GM23338 (cell line): Measurements from ENCODE around the gene RPA3. TPM values are rescaled to one million over a fixed set of nuclear protein-coding genes. Genes with fewer than 3 reads are reported as not detected.

ENCODE experiments used
- ATAC-seq: fragments of 200-7000 bp; cut with Tn5 transposase; 3 replicates; pipeline ENCODE4 v1.9.1; 2020
- DNase-seq: peaks from one replicate; pipeline ENCODE4 v3.0.0-alpha.2; 2015; ENCODE audit warnings: low spot score
- H2AFZ ChIP-seq: fragments of 200-600 bp; sonication (generic); 2 replicates; pipeline ENCODE4 v1.8.0; 2016; ENCODE audit warnings: antibody characterized with exemption, mild to moderate bottlenecking, moderate library complexity
- H3F3A ChIP-seq: fragments of 200-600 bp; sonication (generic); replicated peaks from 2 replicates; pipeline ENCODE4 v1.8.0; 2017; ENCODE audit warnings: antibody characterized with exemption, mixed run types, low read depth
- H3K27ac ChIP-seq: fragments of 200-600 bp; sonication (generic); 2 replicates; pipeline ENCODE4 v1.6.1; 2016; ENCODE audit warnings: low read depth
- H3K27me3 ChIP-seq: fragments of 200-600 bp; sonication (generic); 2 replicates; pipeline ENCODE4 v1.8.0; 2016; ENCODE audit warnings: mild to moderate bottlenecking, mixed run types, moderate library complexity; ENCODE audit not compliant: insufficient read depth
- H3K36me3 ChIP-seq: fragments of 200-600 bp; sonication (generic); 2 replicates; pipeline ENCODE4 v1.8.0; 2016; ENCODE audit warnings: mild to moderate bottlenecking; ENCODE audit not compliant: insufficient read depth
- H3K4me1 ChIP-seq: fragments of 200-600 bp; sonication (generic); 2 replicates; pipeline ENCODE4 v1.8.0; 2016; ENCODE audit warnings: mild to moderate bottlenecking, moderate library complexity; ENCODE audit not compliant: insufficient read depth
- H3K4me2 ChIP-seq: fragments of 200-600 bp; sonication (generic); 2 replicates; pipeline ENCODE4 v1.7.1; 2017; ENCODE audit warnings: mixed run types
- H3K4me3 ChIP-seq: fragments of 200-600 bp; sonication (generic); 2 replicates; pipeline ENCODE4 v1.6.1; 2016; ENCODE audit warnings: mixed run types
- H3K79me2 ChIP-seq: fragments of 200-600 bp; sonication (generic); replicated peaks from 2 replicates; pipeline ENCODE4 v1.8.0; 2017; ENCODE audit warnings: mild to moderate bottlenecking; ENCODE audit not compliant: insufficient read depth
- H3K9me2 ChIP-seq: fragments of 200-600 bp; sonication (generic); 2 replicates; pipeline ENCODE4 v1.8.0; 2017; ENCODE audit not compliant: insufficient read depth
- H4K20me1 ChIP-seq: fragments of 200-600 bp; sonication (generic); replicated peaks from 2 replicates; pipeline ENCODE4 v1.8.0; 2017; ENCODE audit warnings: mild to moderate bottlenecking; ENCODE audit not compliant: insufficient read depth
- H3K27ac Mint-ChIP-seq: 2 replicates; pipeline ENCODE4 v1.8.0; 2020; ENCODE audit warnings: inconsistent platforms, mild to moderate bottlenecking, moderate library complexity, mixed read lengths
- H3K27me3 Mint-ChIP-seq: 3 replicates; pipeline ENCODE4 v1.8.0; 2022; ENCODE audit warnings: low read depth, mild to moderate bottlenecking, moderate library complexity, mixed read lengths, inconsistent platforms; ENCODE audit not compliant: insufficient read depth, poor library complexity
- H3K36me3 Mint-ChIP-seq: 3 replicates; pipeline ENCODE4 v1.8.0; 2021; ENCODE audit warnings: low read depth, mild to moderate bottlenecking, inconsistent platforms, moderate library complexity, mixed read lengths
- H3K4me1 Mint-ChIP-seq: 3 replicates; pipeline ENCODE4 v1.8.0; 2020; ENCODE audit warnings: mild to moderate bottlenecking, inconsistent platforms, mixed read lengths
- H3K4me3 Mint-ChIP-seq: 3 replicates; pipeline ENCODE4 v1.8.0; 2021; ENCODE audit warnings: moderate library complexity, mild to moderate bottlenecking, inconsistent platforms, mixed read lengths
- H3K9me3 Mint-ChIP-seq: 3 replicates; pipeline ENCODE4 v1.8.0; 2020; ENCODE audit warnings: moderate library complexity, mild to moderate bottlenecking, inconsistent platforms, mixed read lengths
- JUNB ChIP-seq: IDR thresholded peaks from one replicate; pipeline ENCODE4 v1.6.1; 2016; ENCODE audit warnings: antibody characterized with exemption; ENCODE audit not compliant: unreplicated experiment
- POLR2AphosphoS5 ChIP-seq: IDR thresholded peaks from 2 replicates; pipeline ENCODE4 v1.6.1; 2016; ENCODE audit warnings: antibody characterized with exemption, low read depth
- STAT1 ChIP-seq: IDR thresholded peaks from one replicate; pipeline ENCODE4 v1.6.1; 2016; ENCODE audit warnings: antibody characterized with exemption; ENCODE audit not compliant: unreplicated experiment
- ZNF462 ChIP-seq: fragments of 250-450 bp; sonication (Bioruptor Pico); IDR thresholded peaks from 2 replicates; pipeline ENCODE4 v1.5.0; 2020; ENCODE audit warnings: mild to moderate bottlenecking, moderate library complexity
- polyA plus RNA-seq: library from polyadenylated mRNA; unstranded; fragments of >200 nt; fragmentation: Nextera tagmentation; extraction: Ambion mirVana; gene quantifications from 2 replicates; pipeline ENCODE4 v1.2.1, GENCODE V29; 2016
- total RNA-seq: library from RNA; depleted of rRNA; stranded (reverse); fragments of >200 nt; shearing (Covaris generic); gene quantifications from 2 replicates; pipeline ENCODE4 v1.2.3, GENCODE V29; 2014
- TF ChIP-seq, protein P1 (sequence below), 2 experiments: fragments of 200-600 bp in 1 of 2; sonication (generic) in 1 of 2; conservative IDR thresholded peaks; 2 replicates each; pipeline versions ENCODE4 v1.5.1 to v1.6.1; 2016 to 2017; ENCODE audit warnings: antibody characterized with exemption in 2 of 2, low read depth in 2 of 2, mild to moderate bottlenecking in 2 of 2, moderate library complexity in 1 of 2

Gene RPA3
- total and polyA plus RNA-seq, 2 experiments from 2014 or later: 74.9 to 287 TPM

GRCh38 chr7:7701527-7701926 is 16.9 kb downstream of the RPA3 start:
- ATAC-seq: no peak
- H3K9me2 ChIP-seq: no peaks in the 10 kb centered on the region
- no peak overlapping the region for H3K4me2 ChIP-seq
- no peaks in the 10 kb centered on the region for H3K27me3 ChIP-seq
- no peaks in the 10 kb centered on the region for H3K36me3 Mint-ChIP-seq
- H3K4me1 ChIP-seq: peaks cover 12% of the 10 kb centered on the region; the same call in 1 of the 2 replicates
- H3K27me3 Mint-ChIP-seq: peaks cover 2% of the 10 kb centered on the region
- H3K9me3 Mint-ChIP-seq: no peaks in the 10 kb centered on the region
- DNase-seq: no peak
- H3K4me1 Mint-ChIP-seq: peaks cover 23% of the 10 kb centered on the region
- H3K27ac Mint-ChIP-seq: no peak overlapping the region; the same call in 1 of the 2 replicates
- H3K4me3 Mint-ChIP-seq: no peak overlapping the region
- no peak overlapping the region for H2AFZ ChIP-seq
- no peaks in the 10 kb centered on the region for H3K36me3 ChIP-seq
- no peaks in the 10 kb centered on the region for H4K20me1 ChIP-seq
- TF ChIP-seq STAT1: no peak
- no peak for TF ChIP-seq JUNB
- no peak for TF ChIP-seq ZNF462 (CRISPR knock-in tag)
- TF ChIP-seq, protein P1, sequence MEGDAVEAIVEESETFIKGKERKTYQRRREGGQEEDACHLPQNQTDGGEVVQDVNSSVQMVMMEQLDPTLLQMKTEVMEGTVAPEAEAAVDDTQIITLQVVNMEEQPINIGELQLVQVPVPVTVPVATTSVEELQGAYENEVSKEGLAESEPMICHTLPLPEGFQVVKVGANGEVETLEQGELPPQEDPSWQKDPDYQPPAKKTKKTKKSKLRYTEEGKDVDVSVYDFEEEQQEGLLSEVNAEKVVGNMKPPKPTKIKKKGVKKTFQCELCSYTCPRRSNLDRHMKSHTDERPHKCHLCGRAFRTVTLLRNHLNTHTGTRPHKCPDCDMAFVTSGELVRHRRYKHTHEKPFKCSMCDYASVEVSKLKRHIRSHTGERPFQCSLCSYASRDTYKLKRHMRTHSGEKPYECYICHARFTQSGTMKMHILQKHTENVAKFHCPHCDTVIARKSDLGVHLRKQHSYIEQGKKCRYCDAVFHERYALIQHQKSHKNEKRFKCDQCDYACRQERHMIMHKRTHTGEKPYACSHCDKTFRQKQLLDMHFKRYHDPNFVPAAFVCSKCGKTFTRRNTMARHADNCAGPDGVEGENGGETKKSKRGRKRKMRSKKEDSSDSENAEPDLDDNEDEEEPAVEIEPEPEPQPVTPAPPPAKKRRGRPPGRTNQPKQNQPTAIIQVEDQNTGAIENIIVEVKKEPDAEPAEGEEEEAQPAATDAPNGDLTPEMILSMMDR (conservative IDR thresholded peaks at IDR 0.05; ENCODE audit: low read depth in 2 of 2): no peak
- no peaks in the 10 kb centered on the region for H3K79me2 ChIP-seq
- no peaks in the 10 kb centered on the region for H3F3A ChIP-seq
- no peak overlapping the region for H3K4me3 ChIP-seq
- no peak overlapping the region for H3K27ac ChIP-seq

GRCh38 chr7:7699970-7700369 is 18.4 kb downstream of the RPA3 start:
- no peak overlapping the region for H3K4me2 ChIP-seq
- Mint-ChIP-seq H3K4me3 (no peak overlapping the region), H3K27me3 (peaks cover 2% of the 10 kb centered on the region), H3K27ac (no peak overlapping the region), H3K9me3 (no peaks in the 10 kb centered on the region), H3K4me1 (peaks cover 17% of the 10 kb centered on the region), H3K36me3 (no peaks in the 10 kb centered on the region)
- no peaks in the 10 kb centered on the region for H3K27me3 ChIP-seq
- no peak overlapping the region for H2AFZ ChIP-seq
- ATAC-seq (no peak), DNase-seq (no peak)
- no peaks in the 10 kb centered on the region for H3F3A ChIP-seq
- no peaks in the 10 kb centered on the region for H3K79me2 ChIP-seq
- 0 out of 2 replicates have a peak, but pooled peaks cover 2% of the 10 kb centered on the region for H3K4me1 ChIP-seq
- H3K36me3 ChIP-seq: no peaks in the 10 kb centered on the region
- H4K20me1 ChIP-seq: no peaks in the 10 kb centered on the region
- H3K4me3 ChIP-seq: no peak overlapping the region
- no peak overlapping the region for H3K27ac ChIP-seq
- no peaks in the 10 kb centered on the region for H3K9me2 ChIP-seq
- TF ChIP-seq ZNF462 (CRISPR knock-in tag) (no peak), POLR2AphosphoS5 (no peak)
